Activated effector memory CD4-positive, alpha-beta T cell treated with anti-CD3 and anti-CD28 coated beads, Interleukin-2, amount 50 U/mL, for 16 hours (primary cell): ENCODE measurements around the gene COPZ2.
"Not testable (repeated sequence)": the region's sequence is repeated elsewhere in the genome, so short reads cannot be mapped to it uniquely, and the experiment has no call there.

Source experiments
- DNase-seq: peaks from one replicate; pipeline ENCODE4 v3.0.0-alpha.2; 2020

COPZ2 gene

GRCh38 chr17:48027322-48027981 is 10.1 kb downstream of the COPZ2 start:
- DNase-seq: no peak

- peak; percentile 89 for DNase-seq
These were observed 10.9 kb downstream of the COPZ2 start for GRCh38 chr17:48026502-48027321.

GRCh38 chr17:48025904-48026501 is 11.6 kb downstream of the COPZ2 start:
- no peak for DNase-seq

- DNase-seq: peak; percentile 99
These were observed 12.3 kb downstream of the COPZ2 start for GRCh38 chr17:48025040-48025903.

GRCh38 chr17:48024149-48025039 is 13.2 kb downstream of the COPZ2 start:
- DNase-seq: peak; percentile 83

GRCh38 chr17:48023400-48024148 is 14.0 kb downstream of the COPZ2 start:
- DNase-seq: peak; percentile 80

GRCh38 chr17:48022901-48023300 is 14.7 kb downstream of the COPZ2 start:
- DNase-seq: no peak

- DNase-seq: no peak
These were observed 15.7 kb downstream of the COPZ2 start for GRCh38 chr17:48021934-48022333.

- DNase-seq: not testable (repeated sequence)
These were observed 19.8 kb downstream of the COPZ2 start for GRCh38 chr17:48017817-48018158.

- DNase-seq: no peak
These were observed 21.5 kb downstream of the COPZ2 start for GRCh38 chr17:48016112-48016511.

GRCh38 chr17:48014595-48015111 is 22.9 kb downstream of the COPZ2 start:
- DNase-seq: no peak

- no peak for DNase-seq
These were observed 23.6 kb downstream of the COPZ2 start for GRCh38 chr17:48013876-48014594.

GRCh38 chr17:48012654-48013053 is 24.9 kb downstream of the COPZ2 start:
- no peak for DNase-seq

GRCh38 chr17:48012151-48012520 is 25.5 kb downstream of the COPZ2 start:
- peak; percentile 86 for DNase-seq

GRCh38 chr17:48011405-48012150 is 26.0 kb downstream of the COPZ2 start:
- peak; percentile 77 for DNase-seq

- no peak for DNase-seq
These were observed 27.4 kb downstream of the COPZ2 start for GRCh38 chr17:48010193-48010592.

- no peak for DNase-seq
These were observed 30.5 kb downstream of the COPZ2 start for GRCh38 chr17:48006936-48007709.

- no peak for DNase-seq
These were observed 32.6 kb downstream of the COPZ2 start for GRCh38 chr17:48004983-48005382.
